ENCODE data around the gene RNF207.

The RNF207 gene

GRCh38 chr1:6207921-6208320 is 2.0 kb downstream of the RNF207 start:
- no peak overlapping the region for H3K4me3 ChIP-seq (ENCODE audit: low read depth, low read length)
- H3K9ac ChIP-seq: no peak overlapping the region
- no peaks in the 10 kb centered on the region for H3K9me3 ChIP-seq (ENCODE audit: control insufficient read depth, low read length)
- H3K36me3 ChIP-seq (ENCODE audit: control insufficient read depth, insufficient read depth, low read length): no peaks in the 10 kb centered on the region
- no peaks in the 10 kb centered on the region for H3K27me3 ChIP-seq (ENCODE audit: control insufficient read depth, insufficient read depth, low read length)
- H3K27ac ChIP-seq: no peak overlapping the region
- H3K79me2 ChIP-seq: no peaks in the 10 kb centered on the region
- H3K4me1 ChIP-seq: peaks cover 3% of the 10 kb centered on the region
- no peak overlapping the region for H3K4me2 ChIP-seq (ENCODE audit: low read length)
- no peak for TF ChIP-seq CTCF (IDR thresholded peaks at IDR 0.05)
- H2AFZ ChIP-seq: no peak overlapping the region

- Histone ChIP-seq H2AFZ (no peak overlapping the region), H3K27me3 (ENCODE audit: control insufficient read depth, insufficient read depth, low read length) (no peaks in the 10 kb centered on the region), H3K9ac (no peak overlapping the region)
Measured at GRCh38 chr1:6208723-6209660, 3.1 kb downstream of the RNF207 start.

GRCh38 chr1:6209661-6210580 is 4.0 kb downstream of the RNF207 start:
- TF ChIP-seq CTCF (IDR thresholded peaks at IDR 0.05): no peak
- Histone ChIP-seq H3K4me3 (ENCODE audit: low read depth, low read length) (no peak overlapping the region), H3K36me3 (ENCODE audit: control insufficient read depth, insufficient read depth, low read length) (no peaks in the 10 kb centered on the region), H3K79me2 (no peaks in the 10 kb centered on the region), H2AFZ (no peak overlapping the region), H3K9me3 (ENCODE audit: control insufficient read depth, low read length) (no peaks in the 10 kb centered on the region), H3K27me3 (ENCODE audit: control insufficient read depth, insufficient read depth, low read length) (no peaks in the 10 kb centered on the region), H3K9ac (no peak overlapping the region), H3K4me2 (ENCODE audit: low read length) (no peak overlapping the region), H3K27ac (no peak overlapping the region), H3K4me1 (peaks cover under 1% of the 10 kb centered on the region)

More at GRCh38 chr1:6208723-6209660, 3.1 kb downstream of the RNF207 start:
- H3K4me2 ChIP-seq (ENCODE audit: low read length): no peak overlapping the region
- H3K4me3 ChIP-seq (ENCODE audit: low read depth, low read length): no peak overlapping the region
- H3K36me3 ChIP-seq (ENCODE audit: control insufficient read depth, insufficient read depth, low read length): no peaks in the 10 kb centered on the region
- peaks cover 3% of the 10 kb centered on the region for H3K4me1 ChIP-seq
- no peaks in the 10 kb centered on the region for H3K79me2 ChIP-seq
- no peak overlapping the region for H3K27ac ChIP-seq
- H3K9me3 ChIP-seq (ENCODE audit: control insufficient read depth, low read length): no peaks in the 10 kb centered on the region
- TF ChIP-seq CTCF (IDR thresholded peaks at IDR 0.05): no peak

GRCh38 chr1:6210591-6211355 is 4.9 kb downstream of the RNF207 start:
- Histone ChIP-seq H3K79me2 (no peaks in the 10 kb centered on the region), H3K4me3 (ENCODE audit: low read depth, low read length) (no peak overlapping the region), H3K9ac (no peak overlapping the region), H3K9me3 (ENCODE audit: control insufficient read depth, low read length) (no peaks in the 10 kb centered on the region), H3K4me1 (no peaks in the 10 kb centered on the region), H2AFZ (no peak overlapping the region), H3K36me3 (ENCODE audit: control insufficient read depth, insufficient read depth, low read length) (no peaks in the 10 kb centered on the region), H3K27me3 (ENCODE audit: control insufficient read depth, insufficient read depth, low read length) (no peaks in the 10 kb centered on the region), H3K27ac (no peak overlapping the region), H3K4me2 (ENCODE audit: low read length) (no peak overlapping the region)
- no peak for TF ChIP-seq CTCF (IDR thresholded peaks at IDR 0.05)
